HS-5 (cell line): ENCODE measurements around the gene ACSL4.
"Not testable (repeated sequence)": the region's sequence is repeated elsewhere in the genome, so short reads cannot be mapped to it uniquely, and the experiment has no call there.

Experiments used
- DNase-seq: peaks from one replicate; pipeline ENCODE4 v3.0.0-alpha.2; 2012; ENCODE audit warnings: low read depth

Gene ACSL4

DNA sequence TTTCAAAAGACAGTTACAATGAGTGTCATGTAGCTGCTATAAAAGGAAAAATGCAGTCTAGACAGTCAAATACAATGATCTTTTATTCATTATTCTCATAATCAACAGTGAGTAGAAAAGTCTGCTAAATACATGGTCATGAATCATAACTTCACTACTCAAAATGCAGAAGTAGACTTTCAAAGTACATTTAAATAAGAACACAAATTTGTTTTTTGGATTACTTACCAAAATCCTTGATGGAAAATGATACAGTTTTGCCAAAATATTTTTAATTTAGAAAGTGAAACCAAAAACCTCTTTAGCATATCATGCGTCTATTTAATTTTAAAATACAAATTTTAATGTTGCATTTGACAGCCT, 4.9 kb downstream of the ACSL4 start:
- DNase-seq = no peak

DNA sequence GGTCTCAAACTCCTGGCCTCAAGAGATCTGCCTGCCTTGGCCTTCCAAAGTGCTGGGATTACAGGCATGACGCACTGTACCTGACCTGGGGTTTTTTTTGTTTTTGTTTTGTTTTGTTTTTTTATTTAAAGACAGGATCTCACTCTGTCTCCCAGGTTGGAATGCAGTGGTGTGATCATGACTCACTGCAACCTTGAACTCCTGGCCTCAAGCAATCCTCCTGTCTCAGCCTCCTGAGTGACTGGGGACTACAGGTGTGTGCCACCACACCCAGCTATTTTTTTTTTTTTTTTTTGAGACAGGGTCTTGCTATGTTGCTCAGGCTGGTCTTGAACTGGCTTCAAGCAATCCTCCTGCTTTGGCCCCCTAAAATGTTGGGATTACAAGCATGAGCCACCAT, 8.1 kb downstream of the ACSL4 start:
- DNase-seq = not testable (repeated sequence)

DNA sequence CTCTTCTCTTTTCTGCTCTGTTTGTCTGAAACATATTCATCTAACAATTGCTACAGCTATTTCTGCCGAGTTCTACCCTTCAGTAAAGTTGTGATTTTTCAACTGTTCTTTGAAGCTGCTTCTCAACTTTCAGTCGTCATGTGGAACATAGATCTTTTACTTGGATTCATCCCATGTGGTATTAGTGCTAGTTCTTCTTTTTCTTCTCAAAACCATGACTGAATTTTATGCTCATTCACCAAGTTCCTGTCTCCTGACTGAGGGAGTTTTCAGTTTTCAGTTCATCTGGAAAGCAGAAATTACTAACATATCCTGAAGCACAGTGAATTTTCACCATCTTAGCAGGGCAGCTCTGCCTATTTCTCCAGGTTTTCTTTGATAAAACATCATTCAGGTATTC, 12.1 kb downstream of the ACSL4 start:
- DNase-seq = no peak

DNA sequence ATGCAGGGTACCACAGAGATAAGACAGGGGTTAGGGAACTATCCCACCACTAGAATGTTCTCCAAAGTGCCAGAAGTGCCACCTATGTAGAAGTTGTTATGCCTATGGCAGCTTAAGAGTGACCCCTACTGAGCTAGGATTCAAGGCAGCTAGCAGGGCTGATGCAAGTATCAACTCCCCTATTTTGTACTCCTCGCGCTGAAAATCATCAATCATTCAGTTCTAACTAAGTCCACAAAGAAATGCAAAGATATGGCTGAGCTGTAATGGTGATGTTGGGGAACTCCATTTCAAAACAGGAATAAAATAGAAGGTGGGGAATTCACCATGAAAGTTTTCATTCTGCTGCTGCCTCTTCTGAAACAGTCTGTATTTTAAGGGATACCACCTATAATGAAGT, 13.8 kb downstream of the ACSL4 start:
- no peak for DNase-seq

DNA sequence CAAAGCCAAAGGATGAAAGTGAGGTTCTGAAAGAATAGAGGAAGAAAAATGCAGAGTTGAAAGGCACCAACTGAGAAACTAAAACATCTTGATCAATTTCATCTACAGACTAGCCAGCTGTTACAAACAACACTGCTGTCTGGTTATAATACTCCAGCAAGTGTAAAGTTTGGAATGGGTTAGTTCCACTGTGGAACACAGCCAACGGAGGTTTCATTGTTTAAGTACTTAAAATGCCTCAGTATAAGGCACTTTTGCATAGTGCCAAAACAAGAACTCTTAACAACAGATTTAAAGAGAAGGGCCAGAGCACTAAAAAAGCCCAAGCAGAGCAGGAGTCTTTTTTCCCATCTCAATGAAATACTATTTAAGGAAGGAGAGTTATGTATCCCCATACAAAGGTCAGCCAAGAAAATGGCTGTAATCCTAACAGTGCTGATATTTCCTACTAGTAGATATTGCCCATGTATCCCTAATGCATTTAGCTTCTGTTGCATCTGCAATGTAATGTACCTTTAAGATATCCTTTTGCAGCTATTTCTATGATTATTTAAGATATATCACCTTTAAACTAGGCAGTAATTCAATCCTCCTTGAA, 16.5 kb downstream of the ACSL4 start:
- no peak for DNase-seq

DNA sequence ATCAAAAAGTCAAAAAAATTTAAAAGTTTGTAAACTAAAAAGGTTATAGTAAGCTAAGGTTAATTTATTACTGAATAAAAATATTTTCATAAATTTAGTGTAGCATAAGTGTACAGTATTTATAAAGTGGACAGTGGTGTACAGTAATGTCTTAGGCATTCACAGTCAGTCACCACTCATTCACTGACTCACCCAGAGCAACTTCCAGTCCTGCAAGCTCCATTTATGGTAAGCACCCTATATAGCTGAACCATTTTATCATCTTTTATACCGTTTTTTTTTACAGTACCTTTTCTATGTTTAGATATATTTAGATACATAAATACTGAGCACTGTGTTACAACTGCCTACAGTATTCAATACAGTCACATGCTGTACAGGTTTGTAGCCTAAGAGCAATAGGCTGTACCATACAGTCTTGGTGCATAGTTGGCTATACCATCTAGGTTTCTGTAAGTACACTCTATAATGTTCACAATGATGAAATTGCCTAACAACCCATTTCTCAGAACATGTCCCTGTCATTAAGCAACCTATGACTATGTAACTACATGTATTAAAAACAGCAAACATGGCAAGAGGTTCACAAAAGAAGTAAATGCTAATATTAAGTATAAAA, 18.6 kb downstream of the ACSL4 start:
- peak; percentile 55 for DNase-seq

DNA sequence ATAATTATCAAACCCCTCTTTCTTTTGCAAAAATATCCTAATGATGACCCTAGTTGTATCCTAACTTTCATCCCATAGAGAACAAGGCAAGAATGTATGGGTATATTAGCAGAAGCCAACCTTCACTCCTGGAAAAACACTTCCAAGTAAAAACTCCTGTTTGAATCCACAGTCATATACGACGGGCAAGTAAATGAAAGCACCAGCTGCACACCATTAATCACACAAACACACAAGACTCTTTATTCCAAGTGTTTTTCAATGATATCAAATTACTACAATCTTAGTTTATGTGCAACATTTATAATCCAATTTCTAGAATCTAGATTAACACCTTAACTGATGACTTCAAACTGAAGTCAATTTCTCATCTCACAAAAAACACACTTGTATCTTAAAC, 22.9 kb downstream of the ACSL4 start:
- no peak for DNase-seq

DNA sequence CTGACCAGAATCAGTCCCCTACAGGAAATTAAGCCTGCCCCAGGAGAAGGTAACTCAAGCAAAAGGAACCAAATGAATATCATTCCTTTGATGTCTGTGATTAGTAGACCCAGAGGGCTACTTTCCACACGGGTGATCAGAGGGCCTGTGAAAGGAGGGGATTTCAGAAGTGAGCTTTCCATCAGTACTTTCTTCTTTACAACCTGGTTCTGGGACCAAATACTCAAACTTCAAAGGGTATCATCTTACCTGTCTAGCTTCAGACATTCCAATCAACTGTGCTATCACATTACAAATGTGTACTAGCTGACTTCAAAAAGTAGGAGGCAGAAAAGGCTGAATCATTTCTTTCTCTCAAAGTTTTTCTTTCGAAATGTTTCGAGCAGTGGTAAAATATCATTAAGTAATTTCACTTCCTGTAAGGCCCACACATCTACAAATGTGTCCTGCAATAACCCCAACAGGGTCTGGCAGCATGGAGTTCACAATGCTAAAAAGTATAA, 23.9 kb downstream of the ACSL4 start:
- DNase-seq = no peak

DNA sequence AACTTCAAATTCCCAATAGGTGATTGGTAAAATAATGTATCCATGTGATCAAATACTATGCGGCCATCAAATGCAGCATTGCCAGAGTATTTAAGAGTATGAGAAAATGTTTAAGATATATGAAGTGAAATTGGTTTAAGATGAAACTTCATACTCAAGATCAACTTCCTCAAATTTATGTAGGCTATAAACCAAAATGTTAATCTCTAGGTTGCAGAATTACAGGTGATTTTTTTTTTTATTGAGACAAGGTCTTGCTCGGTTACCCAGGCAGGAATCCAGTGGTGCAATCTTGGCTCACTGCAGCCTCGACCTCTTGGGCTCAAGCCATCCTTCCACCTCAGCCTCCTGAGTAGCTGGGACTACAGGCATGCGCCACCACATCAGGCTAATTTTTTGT, 25.3 kb downstream of the ACSL4 start:
- DNase-seq = no peak

DNA sequence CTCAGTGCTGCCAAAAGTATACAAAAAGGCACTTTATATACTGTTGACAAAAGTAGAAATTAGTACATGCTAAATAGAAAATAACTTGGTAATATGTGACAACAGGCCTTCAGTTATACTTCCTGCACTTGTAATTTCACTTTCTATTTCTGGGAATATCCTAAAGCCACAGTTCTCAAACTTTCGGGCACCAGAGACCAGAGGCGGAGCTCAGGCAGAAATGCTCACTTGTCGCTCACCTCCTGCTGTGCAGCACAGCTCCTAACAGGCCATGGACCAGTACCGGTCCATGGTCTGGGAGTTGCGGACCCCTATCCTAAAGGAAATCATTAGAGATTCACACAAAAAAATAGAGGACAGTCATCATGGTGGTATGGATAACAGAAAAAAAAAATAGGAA, 25.7 kb downstream of the ACSL4 start:
- no peak for DNase-seq

DNA sequence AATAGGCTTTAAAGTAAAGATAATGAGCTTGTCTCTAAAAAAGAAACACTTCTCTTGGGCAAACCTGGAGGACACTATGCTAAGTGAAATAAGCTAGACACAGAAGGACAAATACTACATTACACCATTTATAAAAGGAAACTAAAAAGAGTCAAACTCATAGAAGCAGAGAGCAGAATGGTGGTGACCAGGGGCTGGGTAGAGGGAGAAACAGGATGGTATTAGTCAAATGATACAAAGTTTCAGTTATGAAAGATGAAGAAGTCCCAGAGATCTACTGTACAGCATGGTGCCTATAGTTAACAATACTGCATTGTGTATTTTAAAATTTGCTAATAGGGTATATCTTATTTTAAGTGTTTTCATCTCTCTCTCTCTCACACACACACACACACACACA, 28.5 kb downstream of the ACSL4 start:
- no peak for DNase-seq

DNA sequence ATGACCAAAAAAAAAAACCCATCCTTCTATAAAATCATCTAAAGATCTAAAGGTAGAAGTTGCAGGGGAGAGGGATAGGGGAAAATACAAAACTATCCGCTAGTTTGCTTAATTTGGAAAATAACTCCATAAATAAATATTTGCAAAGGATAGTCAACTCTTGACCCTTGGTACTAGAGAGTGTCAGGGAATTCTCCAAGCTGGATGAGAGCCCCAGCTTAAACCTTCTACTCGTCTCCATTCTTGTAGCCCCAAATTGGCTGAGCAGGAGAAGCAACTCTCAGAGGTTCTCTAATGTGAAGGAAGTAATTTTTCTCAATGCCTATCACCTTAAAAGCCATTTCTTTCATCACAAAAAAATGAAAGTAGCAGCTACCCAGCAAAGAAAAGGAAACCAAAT, 35.2 kb downstream of the ACSL4 start:
- DNase-seq = no peak

DNA sequence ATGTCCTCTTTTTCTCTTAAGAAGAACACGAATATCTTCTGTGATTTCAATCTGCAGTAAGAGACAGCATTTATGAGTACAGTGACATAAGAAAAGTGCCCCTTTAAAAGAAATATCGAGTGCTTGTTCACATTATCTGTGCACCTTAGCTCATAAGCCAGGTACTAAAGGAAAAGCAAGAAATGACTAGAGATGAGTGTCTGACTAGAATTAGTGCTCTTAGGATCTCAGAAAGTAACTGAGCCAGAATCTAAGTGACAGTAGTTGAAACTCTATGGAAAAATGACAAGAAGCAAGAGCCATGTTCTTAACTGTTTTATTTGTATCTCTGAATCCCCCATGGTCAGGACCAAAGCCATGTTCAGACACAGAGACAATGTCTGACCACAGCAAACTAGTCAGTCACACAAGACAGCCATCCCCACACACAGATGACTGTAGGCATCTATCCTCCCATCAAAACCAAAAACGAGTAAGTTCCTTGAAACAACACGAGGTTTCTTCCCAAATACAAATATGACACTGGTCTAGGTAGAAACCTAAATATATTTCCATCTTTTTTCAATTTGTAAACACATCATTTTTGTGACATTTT, 36.8 kb downstream of the ACSL4 start:
- no peak for DNase-seq

DNA sequence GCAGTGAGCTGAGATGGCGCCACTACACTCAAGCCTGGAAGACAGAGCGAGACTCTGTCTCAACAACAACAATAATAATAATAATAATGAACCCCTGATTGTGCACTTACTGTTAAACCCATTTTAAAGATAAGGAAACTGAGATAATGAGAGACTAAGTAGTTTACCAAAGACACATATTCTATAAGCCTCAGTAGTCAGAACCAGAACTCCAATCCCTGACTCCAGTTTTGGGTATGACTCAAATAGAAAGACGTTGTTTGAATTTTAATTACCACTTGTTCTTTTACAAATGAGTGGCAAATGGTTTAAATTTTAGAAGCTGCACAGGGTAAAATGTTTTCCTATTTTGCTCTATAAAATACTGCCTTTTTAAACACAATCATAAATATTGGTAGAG, 37.4 kb downstream of the ACSL4 start:
- DNase-seq = no peak

DNA sequence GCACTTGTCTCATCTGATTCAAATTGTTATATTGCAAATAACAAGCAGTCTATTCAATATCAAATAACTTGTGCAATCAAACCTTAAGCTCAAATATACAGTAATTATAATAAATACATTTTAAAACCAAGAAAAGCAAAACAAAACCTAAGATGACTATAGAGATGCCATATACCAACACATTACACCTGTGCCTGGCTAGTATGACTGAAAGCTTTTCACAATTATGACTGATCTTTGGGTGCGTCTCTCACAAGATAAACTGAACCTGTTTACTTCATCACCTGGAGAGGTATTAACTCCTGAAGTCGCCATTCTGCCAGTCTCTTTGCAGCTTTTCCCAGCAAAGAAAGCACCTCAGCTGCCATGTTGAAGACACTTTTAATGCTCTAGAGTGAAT, 41.3 kb downstream of the ACSL4 start:
- no peak for DNase-seq

DNA sequence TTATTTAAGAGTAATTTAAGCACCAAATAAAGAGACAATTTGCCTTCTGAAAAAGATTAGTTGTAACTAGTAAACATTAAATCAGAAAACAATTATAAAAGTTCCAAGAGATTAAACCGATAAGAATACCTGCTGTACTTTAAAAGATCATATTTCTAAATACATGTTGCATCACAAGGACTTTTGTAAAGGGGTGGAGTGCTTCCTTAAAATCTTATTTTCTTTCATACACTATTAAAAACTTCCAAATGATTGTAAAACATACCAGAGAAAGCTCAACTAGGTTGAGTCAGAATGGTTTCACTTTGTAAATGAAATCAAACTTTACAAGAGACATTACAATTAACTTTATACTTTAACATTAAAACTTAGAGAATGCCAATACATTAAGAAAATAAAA, 41.8 kb downstream of the ACSL4 start:
- DNase-seq = no peak

DNA sequence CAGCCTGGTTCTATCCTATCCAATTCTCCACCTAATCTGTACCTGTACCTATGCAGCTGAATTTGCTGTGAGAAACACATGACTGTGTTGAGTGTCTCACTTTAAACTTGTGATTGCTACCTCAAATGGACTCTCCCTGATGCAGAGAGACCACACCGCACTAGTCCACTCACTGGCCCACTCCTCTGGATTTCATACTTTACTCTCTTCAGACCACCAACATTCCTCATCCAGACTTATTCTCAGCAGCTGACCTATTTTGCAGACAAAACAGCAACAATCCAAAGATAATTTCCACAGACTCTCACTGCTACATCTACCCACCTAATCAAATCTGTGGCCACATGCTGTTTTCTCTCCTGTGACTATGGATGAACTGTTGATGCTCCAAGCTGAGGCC, 45.2 kb downstream of the ACSL4 start:
- no peak for DNase-seq

DNA sequence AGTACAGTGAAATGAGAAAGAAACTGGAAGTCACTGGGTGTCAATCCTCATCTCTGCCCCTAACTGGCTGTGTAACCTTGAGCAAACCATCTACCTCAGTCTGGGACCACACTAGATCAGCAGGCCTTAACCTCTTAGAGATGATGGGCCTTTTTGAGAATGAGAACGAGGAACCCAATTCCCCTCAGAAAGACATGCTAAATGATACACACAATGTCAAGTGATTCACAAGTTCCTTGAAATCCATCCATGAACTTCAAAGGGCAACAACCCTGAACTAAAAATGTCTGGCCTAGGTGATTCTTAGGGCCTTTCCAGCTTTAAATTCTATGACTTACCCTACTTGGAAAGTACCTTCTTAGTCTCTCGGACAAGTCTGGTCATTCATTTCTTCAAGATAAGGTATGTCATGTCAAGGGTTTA, 47.4 kb downstream of the ACSL4 start:
- no peak for DNase-seq

DNA sequence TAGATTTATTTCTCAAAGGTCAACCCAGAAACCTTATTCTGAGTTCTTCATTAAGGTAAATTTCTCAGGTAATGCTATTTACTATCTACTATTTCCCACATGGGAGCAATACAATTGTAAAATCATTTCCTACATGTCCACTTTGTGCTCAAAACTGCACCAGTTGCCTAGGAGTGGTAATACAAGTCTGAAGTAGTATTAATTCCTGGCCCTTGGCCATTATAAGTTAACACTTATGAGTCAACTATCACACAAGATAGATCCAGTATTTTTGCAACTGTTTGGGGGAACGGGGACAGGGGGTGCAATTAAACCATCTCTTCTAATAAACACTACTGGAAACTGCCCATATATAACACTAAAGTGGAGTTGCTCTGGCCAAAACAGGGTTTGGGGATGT, 48.9 kb downstream of the ACSL4 start:
- DNase-seq = no peak

DNA sequence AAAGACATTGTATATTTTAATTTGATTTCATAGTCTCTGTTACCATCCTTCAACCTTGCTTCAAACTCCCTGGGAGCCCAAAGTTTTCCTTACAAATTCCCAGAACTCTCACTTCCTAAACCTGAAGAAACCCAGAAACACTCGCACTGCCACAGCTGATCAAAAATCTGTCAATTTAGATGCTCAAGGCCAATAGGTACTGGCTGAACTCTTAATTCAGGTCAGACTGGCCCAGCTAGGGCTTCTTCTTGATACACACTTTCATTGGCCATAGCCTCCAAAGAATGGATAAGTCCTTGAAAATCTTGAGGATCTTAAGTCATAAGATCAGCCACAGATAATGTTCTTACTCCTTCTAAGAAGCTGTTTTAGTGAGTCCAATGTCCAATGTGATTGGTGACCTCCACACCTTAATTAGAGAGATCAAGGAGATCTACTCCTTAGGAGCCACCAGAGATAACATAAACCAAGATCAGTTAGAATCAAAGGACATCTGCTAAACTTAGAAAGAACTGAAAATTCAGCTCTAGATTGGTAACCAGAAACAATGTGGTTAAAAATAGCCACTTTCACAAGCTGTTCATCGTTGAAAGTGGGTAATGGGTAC, 51.5 kb downstream of the ACSL4 start:
- DNase-seq = no peak

DNA sequence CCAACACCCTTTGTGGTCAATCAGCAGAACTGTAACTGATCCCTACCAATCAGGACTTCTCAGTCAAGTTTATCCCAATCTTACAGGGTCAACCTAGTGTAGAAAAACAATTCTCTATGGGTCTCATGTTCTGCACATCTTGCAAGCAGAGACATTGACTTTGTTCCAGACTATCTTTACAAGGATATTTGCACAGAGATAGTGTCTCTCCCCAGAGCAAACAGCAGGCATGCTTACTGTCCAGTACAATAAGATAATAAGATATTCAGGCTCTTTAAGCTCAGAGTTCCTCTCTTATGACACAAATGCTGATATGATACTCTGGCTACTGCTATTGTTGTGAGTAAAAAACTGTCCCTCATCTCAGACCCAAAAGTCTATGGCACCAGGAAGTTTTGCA, 53.2 kb downstream of the ACSL4 start:
- DNase-seq = no peak

DNA sequence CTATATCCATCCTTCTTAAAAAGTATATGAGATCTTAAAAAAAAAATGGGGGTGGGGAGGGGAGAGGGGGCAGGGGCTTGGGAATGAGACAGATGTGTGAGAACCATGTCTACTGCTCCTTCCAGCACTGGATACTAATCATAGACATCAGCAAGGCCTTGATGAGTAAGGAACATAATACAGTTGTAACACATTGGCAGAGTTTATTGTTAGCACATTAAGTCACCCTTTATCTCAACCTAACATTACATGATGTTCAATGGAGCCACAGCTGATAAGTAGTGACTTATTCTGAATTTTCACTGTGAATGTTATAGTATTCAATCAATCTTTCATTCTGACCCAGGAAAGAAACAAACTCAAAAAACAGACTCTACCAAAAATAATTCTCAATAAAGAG, 60.8 kb downstream of the ACSL4 start:
- no peak for DNase-seq

DNA sequence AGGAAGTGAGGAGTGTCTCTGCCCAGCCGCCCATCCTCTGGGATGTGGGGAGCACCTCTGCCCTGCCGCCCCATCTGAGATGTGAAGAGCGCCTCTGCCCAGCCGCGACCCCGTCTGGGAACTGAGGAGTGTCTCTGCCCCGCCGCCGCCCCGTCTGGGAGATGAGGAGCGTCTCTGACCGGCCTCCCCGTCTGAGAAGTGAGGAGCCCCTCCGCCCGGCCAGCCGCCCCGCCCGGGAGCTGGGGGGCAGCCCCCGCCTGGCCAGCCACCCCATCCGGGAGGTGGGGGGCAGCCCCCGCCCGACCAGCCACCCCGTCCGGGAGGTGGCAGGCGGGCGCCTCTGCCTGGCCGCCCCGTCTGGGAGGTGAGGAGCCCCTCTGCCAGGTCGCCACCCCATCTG, 61.9 kb downstream of the ACSL4 start:
- not testable (repeated sequence) for DNase-seq

DNA sequence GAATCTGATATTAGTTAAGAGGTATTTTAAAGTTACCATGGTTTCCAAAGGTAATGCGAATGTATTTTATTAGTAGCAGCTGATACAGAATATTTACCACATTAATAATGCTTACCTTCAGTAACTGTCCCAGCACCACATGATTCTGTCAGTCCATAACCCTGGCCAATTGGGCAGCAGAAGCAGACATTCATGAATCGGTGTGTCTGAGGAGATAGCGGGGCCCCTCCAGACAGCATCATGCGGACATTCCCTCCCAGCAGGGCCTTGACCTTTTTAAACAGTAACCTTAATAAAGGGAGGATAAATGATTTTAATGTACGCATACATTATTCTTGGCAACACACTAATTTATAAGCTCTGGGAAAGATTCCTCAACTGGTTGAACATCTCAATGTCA, 65.1 kb downstream of the ACSL4 start:
- no peak for DNase-seq
